Measurements from ENCODE around the gene HNRNPL. TPM values are rescaled to one million over a fixed set of nuclear protein-coding genes. Genes with fewer than 3 reads are reported as not detected.
"Not testable (repeated sequence)": the region's sequence is repeated elsewhere in the genome, so short reads cannot be mapped to it uniquely, and the experiment has no call there.

The HNRNPL gene
- total RNA-seq, 2 donors from 2014 or later = 477 to 480 TPM

- Mint-ChIP-seq H3K4me3 (peak overlapping the region; percentile 56), H3K27me3 (no peaks in the 10 kb centered on the region), H3K27ac (peak overlapping the region; percentile 98), H3K4me1 (peaks cover 30% of the 10 kb centered on the region), H3K36me3 (ENCODE audit: low read depth) (no peaks in the 10 kb centered on the region)
- ATAC-seq = no peak
- no peaks in the 10 kb centered on the region for H3K9me3 ChIP-seq (ENCODE audit: control insufficient read depth, low read length, poor library complexity, severe bottlenecking)
- DNase-seq = no peak
Measured at GRCh38 chr19:38879400-38879751, 29.6 kb upstream of the HNRNPL start.

DNA sequence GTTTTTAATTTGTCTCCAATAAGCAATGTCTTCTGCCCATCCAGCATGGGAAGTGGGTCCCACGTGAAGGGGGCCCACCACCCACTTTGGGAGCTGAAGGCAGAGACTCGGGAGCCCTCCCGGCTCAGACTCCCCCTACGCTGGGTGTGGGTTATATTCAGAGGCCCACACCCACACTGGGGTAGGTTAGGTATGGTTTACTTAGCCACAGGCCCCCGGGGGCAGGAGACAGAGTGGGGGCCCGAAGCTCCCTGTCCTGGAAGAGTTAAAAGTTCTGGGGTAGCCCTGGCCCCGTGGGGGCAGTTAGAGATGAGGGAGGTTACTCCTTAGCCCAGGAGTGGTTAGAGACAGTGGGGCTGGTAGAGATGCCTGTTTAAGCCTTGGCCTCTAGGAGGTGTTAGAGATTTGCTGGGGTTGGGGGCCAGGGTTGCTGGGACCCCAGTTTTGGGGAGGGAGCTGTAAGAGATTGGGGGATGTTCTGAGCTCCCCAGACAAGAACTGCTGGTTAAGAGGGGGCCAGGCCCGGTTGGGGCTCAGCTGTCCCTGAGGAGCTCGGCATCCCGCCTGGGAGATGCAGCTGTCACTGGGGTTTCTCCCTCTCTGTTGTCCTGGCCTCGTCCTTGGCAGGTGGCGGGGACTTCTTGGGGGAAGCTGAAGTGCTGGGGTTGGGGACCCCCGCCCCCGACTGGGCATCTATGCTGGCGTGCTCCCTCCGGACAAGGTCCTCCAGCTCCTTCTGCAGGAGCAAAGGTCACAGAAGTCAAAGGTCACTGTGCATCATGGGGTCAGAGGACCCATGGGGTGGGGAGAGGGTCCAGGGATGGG is 29.0 kb upstream of the HNRNPL start:
- no peak for DNase-seq
- H3K9me3 ChIP-seq (ENCODE audit: control insufficient read depth, low read length, poor library complexity, severe bottlenecking) = no peaks in the 10 kb centered on the region
- Mint-ChIP-seq H3K36me3 (ENCODE audit: low read depth) (no peaks in the 10 kb centered on the region), H3K27me3 (no peaks in the 10 kb centered on the region), H3K4me3 (peak overlapping the region; percentile 91), H3K27ac (peak overlapping the region; percentile 98), H3K4me1 (peaks cover 30% of the 10 kb centered on the region)
- ATAC-seq = peak; percentile 24

GRCh38 chr19:38877781-38878574 is 28.2 kb upstream of the HNRNPL start, which contains the start of gene RINL:
Gene RINL (minus strand): TSS chr19:38878275. CDS start chr19:38876742, 1,533 bp downstream.
- peak within 1 kb of the TSS; percentile 91 for H3K4me3 Mint-ChIP-seq
- H3K27me3 Mint-ChIP-seq = no peaks in the 10 kb centered on the region
- peaks cover 31% of the 10 kb centered on the region for H3K4me1 Mint-ChIP-seq
- peak within 1 kb of the TSS; percentile 98 for H3K27ac Mint-ChIP-seq
- no peaks in the 10 kb centered on the region for H3K9me3 ChIP-seq (ENCODE audit: control insufficient read depth, low read length, poor library complexity, severe bottlenecking)
- DNase-seq = peak; percentile 43 to 51 (median 49)
- peaks cover 3% of the 10 kb centered on the region for H3K36me3 Mint-ChIP-seq (ENCODE audit: low read depth)
- peak; percentile 90 for ATAC-seq

GRCh38 chr19:38875656-38876395 is 26.0 kb upstream of the HNRNPL start:
- Mint-ChIP-seq H3K27ac (peak overlapping the region; percentile 98), H3K4me1 (peaks cover 32% of the 10 kb centered on the region), H3K4me3 (no peak overlapping the region), H3K36me3 (ENCODE audit: low read depth) (peaks cover 4% of the 10 kb centered on the region), H3K27me3 (no peaks in the 10 kb centered on the region)
- no peaks in the 10 kb centered on the region for H3K9me3 ChIP-seq (ENCODE audit: control insufficient read depth, low read length, poor library complexity, severe bottlenecking)
- DNase-seq (no peak), ATAC-seq (no peak)

GRCh38 chr19:38873400-38873799 is 23.6 kb upstream of the HNRNPL start:
- peaks cover 38% of the 10 kb centered on the region for H3K4me1 Mint-ChIP-seq

DNA sequence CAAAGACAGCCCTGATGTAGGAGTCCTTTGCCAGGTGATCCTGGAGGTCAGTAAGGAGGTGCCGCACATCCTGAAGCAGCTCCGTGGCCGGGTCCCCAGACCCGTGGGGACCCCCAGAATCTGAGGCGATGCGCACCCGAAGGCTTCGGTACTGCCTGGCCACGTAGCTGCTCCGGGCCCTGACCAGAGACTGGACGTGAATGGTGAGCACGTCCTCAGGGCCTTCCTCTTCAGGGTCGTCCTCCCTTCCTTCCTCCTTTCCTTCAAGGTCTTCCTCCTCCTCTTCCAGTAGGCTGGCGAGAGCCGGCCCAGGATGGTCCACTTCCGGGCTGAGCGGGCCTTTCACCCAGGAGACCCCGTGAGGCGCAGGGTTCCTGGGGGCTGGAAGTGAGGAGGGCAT is 20.8 kb upstream of the HNRNPL start:
- DNase-seq = no peak
- H3K27ac Mint-ChIP-seq = peak overlapping the region; percentile 91
- H3K27me3 Mint-ChIP-seq = no peaks in the 10 kb centered on the region
- peak overlapping the region; percentile 94 for H3K4me3 Mint-ChIP-seq
- no peak for ATAC-seq
- peaks cover 4% of the 10 kb centered on the region for H3K36me3 Mint-ChIP-seq (ENCODE audit: low read depth)
- no peaks in the 10 kb centered on the region for H3K9me3 ChIP-seq (ENCODE audit: control insufficient read depth, low read length, poor library complexity, severe bottlenecking)
- peaks cover 25% of the 10 kb centered on the region for H3K4me1 Mint-ChIP-seq

More at GRCh38 chr19:38873400-38873799, 23.6 kb upstream of the HNRNPL start:
- not testable (repeated sequence) for H3K36me3 Mint-ChIP-seq (ENCODE audit: low read depth); H3K9me3 ChIP-seq (ENCODE audit: control insufficient read depth, low read length, poor library complexity, severe bottlenecking); H3K27ac Mint-ChIP-seq; ATAC-seq; DNase-seq; H3K27me3 Mint-ChIP-seq; H3K4me3 Mint-ChIP-seq

- Mint-ChIP-seq H3K27me3 (no peaks in the 10 kb centered on the region), H3K4me3 (peak overlapping the region; percentile 94), H3K36me3 (ENCODE audit: low read depth) (peaks cover 4% of the 10 kb centered on the region), H3K27ac (peak overlapping the region; percentile 91), H3K4me1 (peaks cover 30% of the 10 kb centered on the region)
- no peaks in the 10 kb centered on the region for H3K9me3 ChIP-seq (ENCODE audit: control insufficient read depth, low read length, poor library complexity, severe bottlenecking)
- ATAC-seq = peak; percentile 96
- peak; percentile 93 to 94 (median 93) for DNase-seq
Measured at GRCh38 chr19:38869836-38870607, 20.2 kb upstream of the HNRNPL start.

GRCh38 chr19:38869160-38869835 is 19.5 kb upstream of the HNRNPL start:
- ATAC-seq = no peak
- peaks cover 4% of the 10 kb centered on the region for H3K36me3 Mint-ChIP-seq (ENCODE audit: low read depth)

DNA sequence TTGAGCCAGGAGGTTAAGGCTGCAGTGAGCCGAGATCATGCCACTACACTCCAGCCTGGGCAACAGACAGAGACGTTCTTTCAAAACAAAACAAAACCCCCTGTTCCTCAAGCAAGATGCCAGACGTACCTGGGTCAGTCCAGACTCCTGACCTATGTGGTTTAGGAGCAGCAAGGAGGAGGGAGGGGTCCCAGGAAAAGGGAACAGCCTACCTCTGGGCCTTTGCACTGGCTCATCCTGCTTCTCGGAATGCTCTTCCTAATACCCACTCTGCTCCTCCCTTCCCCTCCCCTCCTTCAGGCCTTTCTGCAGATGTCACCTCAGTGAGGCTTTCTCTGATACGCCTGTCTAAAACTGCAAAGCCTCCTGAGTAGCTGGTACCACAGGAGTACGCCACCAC is 18.8 kb upstream of the HNRNPL start:
- Mint-ChIP-seq H3K4me3 (peak overlapping the region; percentile 94), H3K27ac (peak overlapping the region; percentile 91), H3K4me1 (peaks cover 39% of the 10 kb centered on the region), H3K27me3 (no peaks in the 10 kb centered on the region), H3K36me3 (ENCODE audit: low read depth) (peaks cover 4% of the 10 kb centered on the region)
- no peaks in the 10 kb centered on the region for H3K9me3 ChIP-seq (ENCODE audit: control insufficient read depth, low read length, poor library complexity, severe bottlenecking)
- DNase-seq (no peak), ATAC-seq (no peak)

More at GRCh38 chr19:38869160-38869835, 19.5 kb upstream of the HNRNPL start:
- no peaks in the 10 kb centered on the region for H3K27me3 Mint-ChIP-seq
- H3K27ac Mint-ChIP-seq = peak overlapping the region; percentile 91
- peak overlapping the region; percentile 94 for H3K4me3 Mint-ChIP-seq
- peaks cover 38% of the 10 kb centered on the region for H3K4me1 Mint-ChIP-seq
- H3K9me3 ChIP-seq (ENCODE audit: control insufficient read depth, low read length, poor library complexity, severe bottlenecking) = no peaks in the 10 kb centered on the region
- peak in 1 of 3 donors; percentile 21 for DNase-seq

- peaks cover 34% of the 10 kb centered on the region for H3K4me1 Mint-ChIP-seq
- H3K27ac Mint-ChIP-seq = no peak overlapping the region
- no peak for DNase-seq
- H3K27me3 Mint-ChIP-seq = no peaks in the 10 kb centered on the region
- H3K4me3 Mint-ChIP-seq = no peak overlapping the region
- H3K36me3 Mint-ChIP-seq (ENCODE audit: low read depth) = no peaks in the 10 kb centered on the region
- no peak for ATAC-seq
- no peaks in the 10 kb centered on the region for H3K9me3 ChIP-seq (ENCODE audit: control insufficient read depth, low read length, poor library complexity, severe bottlenecking)
Measured at GRCh38 chr19:38867171-38867780, 17.5 kb upstream of the HNRNPL start.

DNA sequence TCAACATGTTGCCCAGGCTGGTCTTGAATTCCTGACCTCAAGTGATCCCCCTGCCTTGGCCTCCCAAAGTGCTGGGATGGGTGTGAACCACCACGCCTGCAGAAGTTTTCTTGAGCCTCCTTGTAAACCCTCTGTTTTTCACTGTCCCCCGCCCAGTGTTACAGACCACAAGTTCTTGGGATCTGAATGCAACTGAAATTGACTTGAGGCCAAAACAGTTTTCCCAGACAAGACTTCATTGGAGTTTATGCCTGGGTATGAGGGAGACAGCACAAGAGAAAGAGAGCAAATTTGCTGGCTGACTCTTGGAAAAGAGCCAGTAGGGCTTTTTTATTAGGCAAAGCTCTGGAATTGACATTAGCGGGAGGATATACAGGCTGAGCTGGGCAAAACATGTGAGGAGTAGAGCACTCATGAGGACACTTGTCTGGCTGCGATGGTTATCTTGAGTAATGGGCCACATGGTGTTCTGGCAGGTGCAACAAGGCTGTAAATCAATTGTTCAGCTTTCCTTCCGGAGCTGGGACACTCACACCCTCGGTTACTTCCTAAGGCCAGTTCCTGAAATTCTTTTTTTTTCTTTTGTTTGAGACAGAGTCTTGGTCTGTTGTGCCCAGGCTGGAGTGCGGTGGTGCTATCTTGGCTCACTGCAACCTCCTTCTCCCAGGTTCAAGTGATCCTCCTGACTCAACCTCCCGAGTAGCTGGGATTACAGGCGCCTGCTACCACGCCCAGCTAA is 12.7 kb upstream of the HNRNPL start:
- Mint-ChIP-seq H3K36me3 (ENCODE audit: low read depth) (no peaks in the 10 kb centered on the region), H3K4me3 (no peak overlapping the region), H3K27me3 (no peaks in the 10 kb centered on the region), H3K4me1 (peaks cover 31% of the 10 kb centered on the region), H3K27ac (no peak overlapping the region)
- no peaks in the 10 kb centered on the region for H3K9me3 ChIP-seq (ENCODE audit: control insufficient read depth, low read length, poor library complexity, severe bottlenecking)
- DNase-seq = no peak
- no peak for ATAC-seq

Measured in T-helper 17 cell (primary cell).